CD4-positive, alpha-beta T cell treated with Interleukin-6 for 4 hours (primary cell): Measurements from ENCODE around the gene MYZAP.

ENCODE experiments used
- DNase-seq: peaks from one replicate; pipeline ENCODE4 v3.0.0-alpha.2; 2020; ENCODE audit warnings: mixed read lengths

Gene MYZAP, protein sequence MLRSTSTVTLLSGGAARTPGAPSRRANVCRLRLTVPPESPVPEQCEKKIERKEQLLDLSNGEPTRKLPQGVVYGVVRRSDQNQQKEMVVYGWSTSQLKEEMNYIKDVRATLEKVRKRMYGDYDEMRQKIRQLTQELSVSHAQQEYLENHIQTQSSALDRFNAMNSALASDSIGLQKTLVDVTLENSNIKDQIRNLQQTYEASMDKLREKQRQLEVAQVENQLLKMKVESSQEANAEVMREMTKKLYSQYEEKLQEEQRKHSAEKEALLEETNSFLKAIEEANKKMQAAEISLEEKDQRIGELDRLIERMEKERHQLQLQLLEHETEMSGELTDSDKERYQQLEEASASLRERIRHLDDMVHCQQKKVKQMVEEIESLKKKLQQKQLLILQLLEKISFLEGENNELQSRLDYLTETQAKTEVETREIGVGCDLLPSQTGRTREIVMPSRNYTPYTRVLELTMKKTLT

DNA sequence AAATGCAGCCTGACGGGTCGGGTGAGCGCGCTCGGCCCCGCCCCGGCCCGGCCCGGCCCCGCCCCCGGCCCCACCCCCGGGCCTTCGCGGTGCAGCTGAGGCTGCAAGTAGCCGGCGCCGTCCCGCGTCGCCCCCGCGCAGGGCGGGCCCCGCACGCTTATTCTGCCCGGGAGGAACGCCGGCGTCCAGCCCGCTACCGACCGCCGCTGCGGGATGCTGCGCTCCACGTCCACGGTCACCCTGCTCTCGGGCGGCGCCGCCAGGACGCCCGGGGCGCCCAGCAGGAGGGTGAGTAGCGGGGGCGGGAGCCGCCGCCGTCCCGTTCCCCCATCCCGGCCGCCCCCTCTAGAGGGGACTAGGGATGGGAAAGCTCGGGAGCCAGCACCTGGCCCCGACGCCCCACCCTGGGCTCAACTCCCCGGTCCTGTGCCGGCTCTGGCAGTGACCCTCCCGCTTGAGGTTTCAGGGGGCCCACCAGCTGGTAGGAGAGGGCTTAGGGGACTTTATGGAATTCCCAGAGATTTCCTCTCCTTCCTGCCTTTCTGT is at the start of gene MYZAP:
TSS of gene MYZAP (plus strand) at position 83 of the 546 bp plus-strand sequence. CDS start at position 214, 131 bp downstream.
- DNase-seq = peak; percentile 74

DNA sequence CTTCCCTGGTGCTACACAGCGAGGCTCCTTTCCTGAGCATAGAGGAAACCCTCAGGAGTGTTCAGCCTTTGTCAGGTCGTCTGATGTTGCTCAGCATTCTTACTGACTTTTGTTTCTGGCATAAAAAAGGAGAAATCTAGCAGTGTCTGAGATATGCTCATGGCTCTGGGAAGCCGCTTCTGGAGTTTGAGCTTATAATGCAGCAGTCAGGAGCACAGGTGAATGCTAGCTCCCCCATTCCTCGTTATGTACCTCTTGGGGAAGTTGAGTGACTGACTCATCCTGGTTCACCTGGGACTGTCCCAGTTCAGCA is 49.2 kb upstream of the MYZAP start:
- no peak for DNase-seq

DNA sequence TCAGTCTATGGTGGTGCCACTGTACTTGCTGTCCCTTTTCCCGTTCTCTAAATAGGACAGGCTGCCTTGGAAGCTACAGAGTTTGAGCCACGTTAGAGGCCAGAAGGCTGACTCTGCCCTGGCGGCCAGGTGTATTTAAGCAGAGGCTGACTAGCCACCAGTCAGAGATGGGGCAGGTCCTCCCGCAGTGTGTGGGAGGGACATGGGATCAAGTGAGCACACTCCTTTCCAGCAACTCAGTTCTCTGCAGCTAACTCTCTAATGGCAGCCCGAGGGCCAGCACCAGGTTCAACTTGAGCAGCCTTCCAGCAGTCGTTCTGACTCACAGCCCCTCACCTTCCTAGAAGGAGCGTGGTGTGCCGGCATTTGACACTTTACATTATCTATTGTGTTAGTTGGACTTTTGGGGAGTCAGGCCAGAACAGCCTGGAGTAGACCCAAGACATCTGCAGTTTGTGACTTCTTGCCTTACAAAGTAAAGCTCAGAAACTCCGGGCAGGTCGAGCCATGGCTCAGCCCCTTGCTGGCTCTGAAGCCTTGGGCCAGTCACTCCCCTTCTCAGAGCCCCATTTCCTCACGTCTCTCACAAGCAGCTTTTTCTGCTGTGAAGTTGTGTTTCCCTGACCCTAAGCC is 46.7 kb upstream of the MYZAP start:
- no peak for DNase-seq

DNA sequence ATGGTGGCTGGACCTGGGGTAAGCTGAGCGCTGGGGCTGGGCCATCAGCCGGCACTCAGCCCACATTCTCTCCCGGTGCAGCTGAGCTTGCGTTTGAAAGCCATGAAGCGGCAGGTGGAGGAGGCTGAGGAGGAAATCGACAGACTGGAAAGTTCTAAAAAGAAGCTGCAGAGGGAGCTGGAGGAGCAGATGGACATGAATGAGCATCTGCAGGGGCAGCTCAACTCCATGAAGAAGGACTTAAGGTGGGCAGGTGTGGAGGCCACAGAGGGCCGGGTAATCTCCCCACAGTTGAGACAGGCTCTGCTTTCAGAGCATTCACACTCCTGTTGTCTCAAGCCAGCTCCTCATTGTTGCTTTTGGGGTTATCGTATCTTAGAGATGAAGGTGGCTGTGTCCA is 45.7 kb upstream of the MYZAP start:
- no peak for DNase-seq

DNA sequence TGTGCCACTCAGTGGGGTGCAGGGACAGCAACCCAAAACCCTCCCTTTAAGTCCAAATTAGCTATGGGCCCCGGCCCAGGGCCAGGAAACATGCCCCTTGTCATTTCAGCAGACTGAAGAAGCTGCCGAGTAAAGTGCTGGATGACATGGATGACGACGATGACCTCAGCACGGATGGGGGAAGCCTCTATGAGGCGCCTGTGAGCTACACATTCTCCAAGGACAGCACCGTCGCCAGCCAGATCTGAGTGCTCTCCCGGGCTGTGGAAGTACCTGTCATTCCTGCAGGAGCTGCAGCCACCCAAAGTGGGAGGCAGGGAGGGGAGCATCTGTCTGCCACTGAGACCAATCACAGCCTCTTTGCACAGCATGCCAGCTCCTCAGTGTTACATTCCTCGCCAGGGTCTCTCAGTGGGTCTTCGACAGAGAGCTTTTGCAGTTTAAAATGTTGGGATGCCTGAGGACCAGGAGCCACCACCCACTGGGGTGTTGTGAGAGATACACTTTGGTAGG is 44.4 kb upstream of the MYZAP start:
- no peak for DNase-seq

DNA sequence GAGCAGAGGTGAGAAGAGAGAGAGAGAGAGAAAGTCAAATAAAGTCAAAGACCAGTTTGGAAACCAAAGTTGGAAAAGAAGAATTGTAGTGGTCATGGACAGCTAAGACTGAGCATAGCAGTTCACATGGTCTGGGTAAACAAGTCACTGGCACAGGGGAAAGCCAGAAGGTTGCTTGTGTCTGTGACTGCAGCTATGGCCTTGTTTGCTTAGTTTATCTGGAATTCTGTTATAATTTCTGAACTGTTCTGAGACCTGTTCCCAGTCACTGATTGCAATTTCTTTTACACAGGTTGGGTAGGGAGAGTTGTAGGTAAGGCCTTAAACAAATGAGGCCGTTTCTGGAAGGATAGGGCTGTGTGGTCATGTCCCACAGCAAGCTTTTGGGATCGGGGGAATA is 43.4 kb upstream of the MYZAP start:
- DNase-seq = no peak

DNA sequence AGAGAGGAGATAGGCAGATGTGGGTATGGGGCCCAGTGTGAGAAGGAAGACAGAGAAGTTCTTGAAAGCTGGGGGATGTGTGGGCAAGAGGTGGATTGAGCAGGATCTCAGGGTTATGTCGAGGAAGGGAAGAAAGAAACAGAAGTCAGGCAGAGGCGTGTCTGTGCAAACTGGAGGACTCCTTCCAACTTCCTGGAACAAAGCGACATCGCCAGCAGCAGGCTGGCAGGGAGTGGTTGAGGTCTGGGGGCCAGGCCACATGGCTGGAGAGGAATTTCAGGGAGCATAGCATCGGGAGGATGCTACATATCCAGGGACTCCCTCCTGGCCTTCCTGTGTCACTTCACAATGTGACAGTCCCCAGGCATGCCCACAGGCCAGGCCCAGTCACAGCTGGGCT is 42.9 kb upstream of the MYZAP start:
- no peak for DNase-seq

DNA sequence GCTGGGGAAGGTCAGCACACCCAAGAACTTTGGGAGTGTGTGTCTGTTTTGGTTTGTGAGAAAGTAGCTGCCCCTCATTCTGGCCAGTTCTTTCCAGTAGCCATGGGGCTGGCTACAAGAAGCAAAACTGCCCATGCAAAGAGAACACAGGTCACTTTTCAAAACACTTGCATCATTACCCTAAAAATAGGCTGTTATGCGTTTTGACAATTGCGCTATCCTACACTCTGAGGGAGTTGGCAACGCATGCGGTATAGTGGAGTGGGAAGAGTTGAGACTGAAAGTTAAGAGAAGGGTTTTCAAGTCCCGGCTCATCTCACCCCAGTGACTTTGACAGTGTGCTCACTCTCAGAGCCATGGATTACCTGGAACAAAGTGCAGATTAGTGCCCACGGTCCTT is 41.8 kb upstream of the MYZAP start:
- DNase-seq = no peak

DNA sequence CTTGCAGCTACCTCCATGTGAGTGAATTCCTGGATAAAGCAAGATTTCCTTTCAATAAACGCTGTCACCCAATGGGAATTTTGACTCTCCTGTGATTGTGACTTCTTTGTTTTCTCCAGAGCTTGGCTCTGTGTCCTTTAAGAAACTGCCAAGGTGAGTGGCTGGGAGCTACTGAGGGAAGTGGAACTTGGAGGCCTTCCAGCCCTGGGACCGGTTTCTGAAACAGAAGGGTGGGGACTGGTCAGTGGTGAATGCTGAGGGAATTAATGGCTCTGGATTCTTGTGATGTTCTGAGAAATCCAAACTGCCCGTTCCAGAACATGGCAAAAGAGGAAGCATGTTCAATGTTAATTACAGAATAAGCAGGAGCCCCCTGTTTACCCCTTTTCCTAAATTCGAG is 41.1 kb upstream of the MYZAP start:
- no peak for DNase-seq

DNA sequence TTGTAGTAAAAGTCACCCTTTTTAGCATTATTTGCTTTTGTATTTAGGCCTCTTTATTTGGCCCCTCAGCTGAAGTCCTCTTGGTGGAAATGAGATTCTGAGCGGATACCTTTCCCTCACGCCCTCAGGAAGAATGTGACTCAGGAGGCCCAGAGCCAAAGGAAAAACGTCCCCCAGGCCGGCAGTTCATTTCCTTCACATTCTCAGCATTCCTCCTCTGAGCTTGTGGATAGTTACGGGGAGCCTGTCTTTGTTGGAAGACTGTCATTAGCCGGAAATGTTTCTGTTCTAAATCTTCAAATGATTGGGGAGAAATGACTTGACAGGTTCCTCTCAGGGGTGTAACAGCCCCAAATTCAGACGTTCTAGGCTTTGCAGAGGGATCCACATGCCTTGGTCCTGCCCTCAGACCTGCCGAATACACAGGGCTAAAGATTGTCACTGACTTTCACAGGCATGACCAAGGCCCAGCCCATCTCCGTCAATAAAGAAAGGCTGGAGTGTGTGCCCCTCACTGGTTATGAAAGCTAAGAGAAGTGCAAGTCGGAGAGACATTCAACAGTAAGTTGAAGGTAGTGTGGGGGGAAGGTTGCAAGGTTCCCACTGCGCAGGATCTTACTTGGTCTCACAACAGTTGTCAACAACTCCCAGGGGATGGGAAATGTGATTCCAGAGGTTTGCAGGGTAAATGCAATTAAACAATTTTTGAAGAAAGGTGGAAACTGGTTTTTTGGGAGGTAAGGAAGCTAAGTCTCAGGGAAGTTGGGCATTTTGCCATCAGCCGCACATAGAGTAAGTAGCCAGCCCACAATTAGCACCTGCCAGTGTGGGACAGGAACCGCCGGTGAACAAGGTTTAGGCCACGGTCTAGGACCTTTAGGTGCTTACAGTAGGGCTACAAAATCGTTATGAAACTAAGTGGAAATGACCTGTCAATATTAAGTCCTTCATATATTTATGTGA is 39.7 kb upstream of the MYZAP start:
- DNase-seq = no peak

DNA sequence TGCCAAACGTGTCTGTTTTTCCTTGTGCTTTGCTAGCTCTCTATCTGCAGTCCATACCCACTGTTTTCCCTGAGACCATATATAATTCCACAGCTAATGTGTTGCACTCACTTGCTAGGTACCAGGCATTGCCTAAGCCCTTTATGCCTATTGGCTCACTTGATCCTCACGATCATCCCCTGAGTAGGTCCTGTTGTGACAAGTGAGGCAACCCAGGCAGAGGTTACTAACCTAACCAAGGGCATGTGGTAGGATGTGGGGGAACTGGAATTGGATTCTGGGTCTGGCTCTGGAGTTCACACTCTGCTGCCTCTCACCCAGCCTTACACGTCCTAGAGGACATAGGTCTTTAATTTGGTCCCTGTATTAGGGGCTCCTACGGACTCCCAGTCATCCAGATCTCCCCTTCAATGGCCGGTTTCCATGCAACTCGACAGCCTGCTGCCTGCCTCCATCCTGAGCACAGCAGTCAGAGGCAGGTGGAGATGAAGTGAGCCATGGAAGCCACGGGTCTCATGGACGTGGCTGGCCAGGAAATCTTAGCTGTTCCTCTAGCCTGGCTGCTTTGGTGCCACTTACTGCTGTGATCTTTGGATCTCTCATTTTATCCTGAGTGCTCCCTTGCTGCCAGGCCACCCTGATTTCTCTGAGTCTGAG is 38.9 kb upstream of the MYZAP start:
- no peak for DNase-seq

DNA sequence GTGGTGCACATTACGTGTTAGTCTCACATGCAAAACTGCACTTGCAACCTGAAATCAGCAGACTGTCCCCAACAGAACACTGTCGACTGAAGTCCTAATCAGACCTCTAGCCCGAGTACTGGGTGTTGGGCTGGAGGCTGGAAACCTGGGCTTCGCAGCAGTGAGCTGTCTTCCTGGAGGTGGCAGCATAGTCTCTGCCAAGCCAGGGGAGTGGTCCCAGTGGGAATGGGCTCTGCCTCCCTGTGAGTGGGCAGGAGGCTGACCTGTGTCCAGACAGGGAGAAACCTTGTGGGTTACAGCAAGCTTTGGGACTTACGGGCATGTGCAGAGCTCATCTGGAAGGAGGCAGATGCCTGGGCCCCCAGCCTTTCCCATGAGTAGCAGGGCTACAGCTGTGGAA is 38.2 kb upstream of the MYZAP start:
- DNase-seq = no peak

DNA sequence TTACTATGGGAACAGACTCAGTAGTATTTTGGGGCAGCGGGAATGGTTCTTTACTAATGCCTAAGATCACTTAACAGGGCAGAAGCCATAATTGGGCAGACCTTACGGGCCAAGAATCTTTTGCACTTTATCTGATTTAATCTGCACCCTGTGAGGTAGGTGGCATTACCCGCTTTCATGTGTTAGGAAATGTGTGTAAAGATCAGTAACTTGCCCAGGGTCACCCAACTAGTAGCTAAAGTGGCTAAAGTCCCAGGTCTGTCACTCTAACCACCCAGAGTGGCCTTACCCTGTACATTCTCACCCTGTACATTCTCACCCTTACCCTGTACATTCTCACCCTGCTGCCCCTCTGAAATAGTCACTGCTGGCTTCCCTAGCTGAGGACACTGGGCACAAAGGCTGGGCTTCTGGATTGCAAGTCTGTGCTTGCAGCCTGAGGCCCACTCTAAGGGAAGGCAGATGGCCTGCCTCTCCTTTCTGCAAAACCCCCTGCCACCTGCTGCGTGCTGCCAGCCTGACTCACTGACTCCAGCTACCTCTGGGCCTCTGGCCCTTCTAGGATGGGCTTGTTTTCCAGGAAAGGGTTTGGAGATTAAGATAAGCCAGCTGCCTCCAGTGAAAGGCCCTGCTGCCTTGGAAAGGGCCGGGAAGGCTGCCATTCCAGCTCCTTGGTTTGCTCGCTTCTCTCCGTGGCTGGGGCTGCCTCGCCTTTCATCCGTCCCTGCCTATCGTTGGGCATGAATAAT is 37.5 kb upstream of the MYZAP start:
- DNase-seq = no peak

DNA sequence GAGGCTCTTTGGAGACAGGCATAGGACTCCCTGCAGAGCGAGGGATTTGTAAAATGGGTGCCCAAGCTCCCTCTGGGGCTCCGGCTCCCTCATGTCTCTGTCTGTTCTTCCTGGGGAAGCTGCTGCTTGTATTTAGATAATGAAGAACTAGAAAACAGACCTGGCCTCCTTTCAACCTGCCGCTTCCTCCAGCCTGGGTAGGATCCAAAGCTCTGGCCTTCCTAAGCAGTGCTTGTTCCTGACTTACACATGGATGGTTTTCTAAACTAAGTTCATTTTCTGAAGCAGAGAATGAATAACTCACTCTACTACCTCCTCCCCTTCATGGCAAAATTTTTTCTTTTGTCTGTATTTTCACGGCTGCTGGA is 36.9 kb upstream of the MYZAP start:
- DNase-seq = no peak

DNA sequence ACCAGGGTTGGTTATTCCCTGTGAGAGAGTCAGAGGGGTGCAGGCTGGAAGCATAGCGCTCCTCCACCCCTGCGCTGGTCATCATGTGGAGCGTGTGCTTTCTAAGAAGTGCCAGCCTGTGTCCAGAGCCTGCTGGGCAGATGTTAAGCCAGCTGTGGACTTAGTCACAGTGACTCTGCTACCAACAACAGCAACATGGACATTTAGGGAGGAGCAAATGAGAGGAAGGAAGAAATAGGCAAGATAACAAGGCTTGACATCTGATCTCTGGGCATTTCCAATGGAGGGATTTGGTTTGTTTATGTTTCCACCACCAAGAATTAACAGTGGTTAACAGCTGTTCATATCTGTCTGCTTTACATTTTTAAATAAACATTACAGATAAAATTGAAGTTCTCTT is 36.4 kb upstream of the MYZAP start:
- no peak for DNase-seq

DNA sequence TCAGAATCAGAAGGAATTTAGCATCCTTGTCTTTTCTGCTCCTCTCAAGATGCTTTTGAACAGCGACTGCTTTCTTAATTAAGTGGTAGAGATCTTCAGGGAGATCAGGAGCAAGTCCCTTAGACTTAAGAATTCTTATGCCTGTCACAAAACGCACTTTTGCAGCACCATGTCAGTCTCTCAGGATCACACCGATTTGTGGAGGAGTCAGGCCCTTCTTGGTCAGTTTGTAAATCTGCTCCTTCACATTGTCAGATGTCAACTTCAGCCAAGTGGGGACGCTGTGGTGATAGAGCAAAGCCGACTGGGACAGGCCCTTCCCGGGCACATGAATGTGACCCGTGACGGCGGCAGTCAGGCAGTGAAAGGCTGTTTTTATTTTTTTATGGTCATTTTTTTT is 35.7 kb upstream of the MYZAP start:
- no peak for DNase-seq

DNA sequence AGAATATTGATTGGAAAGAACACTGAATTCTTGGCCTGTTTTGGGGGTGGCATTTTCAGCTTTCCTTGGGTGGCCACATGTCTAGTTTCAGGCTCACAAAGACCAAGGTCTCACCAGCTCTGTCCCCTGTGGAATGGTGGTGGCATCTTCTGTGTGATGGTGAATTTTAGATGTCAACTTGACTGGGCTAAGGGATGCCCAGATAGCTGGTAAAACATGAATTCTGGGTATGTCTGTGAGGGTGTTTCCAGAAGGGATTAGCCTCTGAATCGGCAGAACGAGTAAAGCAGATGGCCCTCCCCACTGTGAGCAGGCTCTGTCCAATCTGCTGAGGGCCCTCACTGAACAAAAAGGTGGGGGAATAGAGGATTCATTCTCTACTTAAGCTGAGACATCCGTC is 34.4 kb upstream of the MYZAP start:
- DNase-seq = no peak

DNA sequence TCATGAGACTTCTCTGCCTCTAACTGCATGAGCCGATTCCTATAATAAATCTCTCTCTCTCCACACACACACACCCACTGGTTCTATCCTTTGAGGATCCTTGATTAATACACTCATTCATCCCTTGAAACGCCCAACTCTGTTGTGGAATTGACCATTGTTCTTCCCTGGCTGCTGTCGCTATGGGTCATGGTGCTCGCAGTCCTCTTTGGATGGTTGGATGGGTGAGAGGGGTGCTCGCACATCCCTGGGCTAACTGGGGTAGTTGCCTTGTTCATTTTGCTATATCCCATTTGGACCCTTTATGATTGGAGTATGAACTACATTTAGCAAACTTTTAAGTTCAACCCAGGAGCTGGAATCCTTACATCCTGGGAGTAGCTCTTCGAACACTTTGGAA is 33.9 kb upstream of the MYZAP start:
- DNase-seq = no peak

DNA sequence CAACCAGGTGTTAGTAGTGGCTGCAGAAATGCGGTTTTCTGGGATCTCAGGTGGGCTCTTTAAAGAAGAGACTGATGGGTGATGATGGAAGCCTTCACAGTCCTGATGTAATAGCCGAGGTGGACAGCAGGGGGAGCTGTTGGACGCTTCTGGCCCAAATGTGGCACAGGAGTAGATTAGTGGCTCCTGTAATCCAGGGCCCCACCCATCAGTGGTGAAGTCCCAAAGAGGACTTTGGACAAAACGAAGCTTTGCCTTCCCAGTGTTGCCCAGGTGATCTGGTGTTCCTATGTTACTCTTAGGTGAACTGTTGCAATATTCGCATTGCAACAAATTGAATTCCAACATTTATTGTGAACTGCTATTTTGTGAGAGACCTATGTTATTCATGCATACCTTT is 31.8 kb upstream of the MYZAP start:
- DNase-seq = peak; percentile 77

DNA sequence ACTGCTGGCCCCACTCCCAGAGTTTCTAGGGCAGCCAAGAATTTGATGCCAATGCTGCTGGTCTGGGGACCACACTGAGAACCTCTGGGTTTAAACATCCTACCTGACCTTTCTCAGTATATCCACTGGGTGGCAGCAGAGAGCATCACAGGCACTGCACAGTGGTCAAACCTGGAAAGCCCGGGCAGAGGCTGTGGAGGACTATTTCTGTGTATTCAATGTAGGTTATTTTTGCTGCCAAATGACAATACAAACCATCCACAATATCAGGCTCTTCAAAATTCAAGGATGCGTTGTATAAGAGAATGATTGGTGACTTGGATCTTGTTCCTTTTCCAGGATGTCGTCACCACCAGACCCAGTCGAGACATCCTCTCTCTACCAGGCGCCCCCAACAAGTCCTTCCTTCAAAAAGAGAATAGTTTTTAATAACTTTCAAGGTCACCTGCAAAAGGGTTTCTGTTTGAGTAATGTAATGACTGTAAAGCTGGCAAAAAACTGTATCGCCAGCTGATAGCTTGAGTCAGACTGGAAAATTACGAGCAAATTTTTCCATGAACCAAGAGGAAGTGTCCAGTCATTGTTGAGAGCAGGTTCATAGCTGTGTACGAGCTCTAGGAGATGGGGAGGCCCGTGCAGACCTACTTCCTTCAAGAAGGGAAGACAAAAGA is 30.5 kb upstream of the MYZAP start:
- DNase-seq = peak; percentile 72

DNA sequence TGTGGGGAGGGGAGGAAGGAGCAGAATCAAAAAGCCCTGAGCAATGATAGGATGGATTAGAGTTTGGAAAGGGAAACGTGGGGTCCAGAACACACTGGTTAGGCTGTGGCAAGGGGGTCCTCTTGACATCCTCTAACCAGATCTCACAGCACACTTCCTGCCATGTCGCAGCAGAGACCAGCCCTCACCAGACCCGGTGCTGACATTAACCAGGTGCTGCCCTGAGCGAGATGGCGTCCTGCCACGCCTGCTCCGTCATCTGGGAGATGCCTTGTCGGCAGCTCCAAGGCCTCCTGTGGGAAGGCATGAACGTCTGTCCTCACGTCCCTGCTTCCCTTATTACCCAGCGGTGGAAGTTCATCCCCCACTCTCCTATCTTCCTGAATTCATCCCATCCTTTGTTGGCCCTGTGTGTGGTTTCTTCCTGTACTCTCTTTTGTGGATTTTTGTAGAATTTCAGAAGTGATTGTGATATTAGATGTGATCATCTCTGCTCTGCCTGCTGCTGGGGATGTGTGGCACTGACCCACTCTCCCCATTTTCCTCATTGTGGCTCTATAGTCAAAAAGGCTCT is 29.4 kb upstream of the MYZAP start:
- peak; percentile 37 for DNase-seq
